CMK (cell line): Measurements from ENCODE around the gene PSD2.

ENCODE experiments used
- DNase-seq: peaks from one replicate; pipeline ENCODE4 v3.0.0-alpha.2; 2010; ENCODE audit warnings: low read depth

Gene PSD2

DNA sequence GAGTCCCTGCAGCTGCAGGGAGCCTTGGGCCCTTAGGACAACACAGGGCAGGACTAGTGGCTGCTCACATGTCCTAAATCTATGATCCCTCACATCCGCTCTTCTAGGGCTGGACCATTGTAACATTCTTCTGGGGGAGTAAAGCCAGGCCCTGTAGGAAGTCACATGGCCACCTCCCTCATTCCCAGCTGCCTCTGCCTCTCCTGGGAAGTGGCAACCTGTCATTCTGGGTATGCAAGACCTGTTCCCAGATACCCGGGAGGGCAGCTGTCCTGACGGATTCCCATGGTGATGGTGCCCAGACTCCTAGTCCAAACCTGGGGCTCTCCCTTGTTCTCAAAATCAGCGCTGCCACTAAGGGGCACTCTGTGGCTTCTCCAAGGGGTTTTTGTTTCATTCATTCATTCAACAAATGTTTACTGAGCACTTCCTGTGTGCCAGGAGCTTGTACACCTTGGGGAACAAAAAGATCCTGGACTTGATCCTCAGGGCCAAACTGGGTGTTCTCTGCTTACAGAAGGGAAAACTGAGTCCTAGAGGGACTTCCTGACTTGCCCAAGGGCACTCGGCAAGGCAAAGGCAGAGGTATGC lies 85.6 kb downstream of the PSD2 start:
- DNase-seq = no peak

DNA sequence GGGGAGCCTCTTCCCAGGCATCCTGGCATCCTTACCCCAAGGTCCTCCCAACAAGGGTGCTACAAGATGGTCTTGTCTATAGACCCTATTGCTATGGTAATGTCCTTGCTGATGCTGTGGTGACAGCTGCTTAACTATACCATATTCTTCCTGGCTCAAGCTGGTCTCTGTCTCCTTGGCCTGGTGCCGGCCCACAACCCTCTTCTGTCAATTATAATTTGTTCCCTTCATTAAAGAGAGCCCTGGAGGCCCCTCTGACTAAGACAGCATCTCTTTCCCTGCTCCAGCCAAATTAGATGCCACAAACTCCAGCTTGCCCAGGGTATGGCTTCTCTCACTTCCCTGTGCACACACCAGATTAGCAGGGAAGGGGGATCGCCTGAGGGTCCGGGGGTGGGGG lies 86.7 kb downstream of the PSD2 start:
- no peak for DNase-seq

DNA sequence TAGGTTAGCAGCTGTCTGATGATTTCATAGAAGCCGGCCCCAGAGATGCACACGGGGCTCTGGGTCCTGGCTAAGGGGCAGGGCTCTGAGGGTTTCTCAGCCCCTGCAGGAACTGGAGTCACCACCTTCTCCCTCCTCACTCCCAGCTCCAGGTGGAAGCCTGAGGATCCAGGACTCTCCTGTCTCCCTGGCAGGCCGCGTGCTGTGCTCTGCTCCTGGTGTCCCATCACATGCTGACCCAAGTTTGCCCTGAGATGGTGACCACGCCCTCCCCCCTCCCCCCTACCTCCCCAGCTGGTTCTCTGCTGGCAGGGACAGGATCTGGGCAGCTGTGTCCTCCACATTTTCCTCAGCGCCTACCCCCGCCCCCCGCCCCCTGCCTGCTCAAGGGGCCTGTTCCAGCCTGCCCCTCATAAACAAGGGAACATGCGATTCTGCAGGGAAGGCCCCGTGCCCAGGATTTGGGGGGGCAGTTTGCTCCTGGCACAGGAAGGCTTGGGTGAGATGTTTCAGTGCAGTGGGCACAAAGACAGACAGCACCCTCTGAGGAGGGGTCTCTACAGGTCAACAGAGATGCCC lies 87.4 kb downstream of the PSD2 start:
- no peak for DNase-seq

DNA sequence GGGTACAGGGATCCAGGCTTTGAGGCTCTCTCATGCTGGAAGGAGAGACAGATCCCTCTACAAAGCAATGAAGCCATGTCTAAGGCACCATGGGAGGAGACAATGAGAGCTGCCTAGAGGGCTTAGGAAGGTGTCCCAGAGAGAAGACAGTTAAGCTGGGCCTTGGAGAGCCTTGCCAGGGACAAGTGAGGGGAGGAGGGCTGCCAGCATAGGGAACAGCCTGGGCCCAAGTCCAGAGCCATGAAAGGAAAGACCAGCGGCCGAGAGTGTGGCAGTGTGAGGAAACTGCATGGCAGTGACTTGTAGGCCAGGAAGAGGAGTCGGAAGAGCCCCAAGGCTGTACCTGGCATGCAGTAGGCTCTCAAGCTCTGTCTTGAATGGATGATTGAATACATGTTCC lies 88.5 kb downstream of the PSD2 start:
- DNase-seq = no peak

DNA sequence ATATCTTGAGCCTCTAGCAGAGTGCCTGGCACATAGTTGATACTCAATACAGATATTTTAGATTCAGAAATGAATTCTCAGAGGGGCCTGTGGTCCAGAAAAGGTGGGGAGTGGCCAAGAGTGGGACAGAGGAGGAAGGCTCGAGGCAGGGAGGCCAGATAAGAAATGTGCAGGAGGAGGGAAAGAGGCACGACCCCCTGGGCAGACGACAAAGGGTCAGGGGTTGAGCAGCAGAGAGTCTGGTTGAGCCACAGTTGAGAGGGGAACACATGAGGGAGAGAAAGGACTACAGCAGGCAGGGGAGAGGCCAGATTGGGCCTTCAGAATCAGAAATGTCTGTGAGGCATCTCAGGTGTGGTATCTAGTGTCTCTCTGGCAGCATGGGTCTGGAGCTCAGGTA lies 89.1 kb downstream of the PSD2 start:
- no peak for DNase-seq

DNA sequence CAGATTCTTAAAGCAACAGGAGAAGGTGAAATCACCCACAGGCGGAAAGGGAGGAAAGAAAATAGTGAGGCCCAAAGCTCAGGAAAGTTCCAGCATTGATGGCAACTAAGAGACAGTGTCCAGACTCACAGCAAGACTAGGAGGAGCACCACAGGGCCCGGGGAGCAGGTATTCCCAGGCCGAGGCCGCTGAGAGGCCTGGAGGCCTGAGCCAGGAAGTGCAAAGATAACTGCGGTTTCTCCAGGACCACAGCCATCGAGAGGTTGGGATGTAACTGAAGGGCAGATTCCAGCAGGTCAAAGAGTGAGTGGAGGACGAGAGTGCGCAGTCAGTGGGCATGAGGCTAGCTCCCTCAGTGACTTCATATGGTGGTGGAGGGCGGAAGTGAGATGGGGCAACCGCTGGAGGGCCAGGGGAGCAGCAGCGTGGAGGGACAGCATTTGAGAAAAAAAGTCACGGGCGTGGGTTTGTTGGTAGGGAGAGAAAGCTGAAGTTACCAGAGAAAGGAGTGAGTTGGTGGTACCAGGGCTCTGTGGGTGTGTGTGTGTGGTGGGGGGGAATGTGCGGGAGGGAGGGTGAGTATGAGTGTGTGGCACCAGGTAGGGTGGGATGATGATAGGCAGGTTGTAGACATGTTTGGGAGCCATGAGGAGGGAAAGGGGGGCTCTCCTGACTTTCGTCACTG lies 89.7 kb downstream of the PSD2 start:
- no peak for DNase-seq

DNA sequence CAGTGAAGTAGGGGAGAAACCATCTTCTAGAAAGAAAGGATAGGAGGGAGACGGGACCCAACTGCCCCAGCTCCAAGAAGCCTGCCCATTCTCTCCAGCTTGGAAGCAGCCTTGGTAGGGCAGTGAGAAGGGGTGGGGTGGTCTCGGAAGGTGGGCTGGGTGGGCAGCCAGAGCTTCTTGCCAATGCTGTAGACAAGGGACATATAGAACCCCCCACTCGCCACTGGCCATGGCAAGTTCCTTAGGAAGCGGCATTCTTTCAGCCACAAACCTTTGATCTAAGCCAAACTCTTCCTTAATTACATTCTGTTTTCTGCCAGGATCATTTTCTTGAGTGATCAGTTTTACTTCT lies 90.2 kb downstream of the PSD2 start:
- no peak for DNase-seq

DNA sequence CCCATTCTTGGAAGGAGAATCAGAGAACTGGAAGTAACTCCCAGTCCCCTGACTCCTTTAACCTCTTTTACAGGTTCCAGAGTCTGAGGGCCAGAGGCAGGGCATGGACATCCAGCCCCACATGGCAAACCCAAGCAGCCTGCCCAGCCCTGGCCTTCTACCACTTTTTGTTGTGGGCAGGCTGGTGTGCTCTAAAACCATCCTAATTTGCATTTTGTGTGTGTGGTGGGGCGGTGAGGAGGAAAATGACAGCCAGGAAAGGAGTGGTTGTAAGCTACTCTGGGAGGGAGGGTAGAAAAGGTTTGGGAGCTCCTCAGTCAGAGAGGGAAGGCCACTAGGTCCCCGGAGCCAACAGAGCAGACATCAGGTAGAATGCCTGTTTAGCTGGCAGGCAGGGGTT lies 90.6 kb downstream of the PSD2 start:
- DNase-seq = no peak

DNA sequence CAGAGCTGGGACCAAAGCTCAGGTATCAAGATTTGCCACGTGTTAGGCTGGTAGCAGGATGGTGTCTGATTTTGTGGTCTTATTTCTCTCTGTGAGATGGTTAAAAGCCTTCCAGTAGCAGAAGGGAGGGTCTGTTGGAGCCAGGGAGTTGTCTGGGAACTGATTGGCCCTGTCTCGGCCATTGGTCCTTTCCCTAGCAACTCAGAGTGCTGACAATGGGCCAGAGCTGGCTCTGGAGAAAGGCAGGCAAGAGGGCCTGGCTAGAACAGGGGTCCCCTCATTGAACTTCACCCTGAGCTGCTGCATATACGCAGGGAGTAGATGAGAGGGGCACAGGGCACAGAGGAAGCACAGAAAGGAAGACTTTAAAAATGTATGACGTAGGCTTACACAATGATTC lies 92.8 kb downstream of the PSD2 start:
- no peak for DNase-seq

DNA sequence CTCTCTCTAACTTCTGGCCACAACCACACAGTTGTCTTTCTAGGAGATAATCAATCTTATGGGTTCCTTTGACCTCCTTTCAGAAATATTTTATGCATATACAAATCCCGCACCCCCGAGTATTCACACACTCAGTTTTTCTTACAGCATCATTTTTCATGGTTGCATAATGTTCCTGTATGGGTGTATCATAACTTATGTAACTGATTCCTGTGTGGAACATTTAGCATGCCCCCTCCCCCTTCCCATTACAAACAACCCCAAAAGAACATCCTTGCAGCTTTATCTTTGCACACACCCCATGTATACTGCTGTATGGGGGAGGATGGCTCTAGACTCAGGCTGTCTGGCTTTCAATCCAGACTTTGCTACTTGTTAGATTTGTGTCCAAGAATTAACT lies 93.8 kb downstream of the PSD2 start:
- DNase-seq = no peak

DNA sequence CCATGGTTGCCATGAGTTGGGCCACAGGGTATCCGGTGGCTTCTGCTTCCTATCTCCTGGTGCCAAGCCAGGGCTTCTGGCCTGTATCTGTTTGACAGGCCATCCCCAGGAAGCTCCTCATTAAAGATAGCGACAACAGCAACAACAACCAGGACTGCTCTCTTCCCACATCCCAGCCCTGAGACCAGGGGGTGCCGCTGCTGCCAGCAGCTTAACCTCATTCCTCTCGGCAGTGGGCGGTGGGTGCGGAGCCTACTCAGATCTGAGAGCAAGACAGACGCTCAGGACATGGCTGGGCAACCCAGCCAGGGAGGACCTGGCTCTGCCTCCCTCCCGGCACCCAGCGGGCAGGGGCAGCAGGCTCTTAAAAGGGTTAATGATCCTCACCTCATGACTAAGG lies 98.3 kb downstream of the PSD2 start:
- DNase-seq = no peak
